Neural progenitor cell (in vitro differentiated cells): ENCODE measurements around the gene ADM5. TPM values are rescaled to one million over a fixed set of nuclear protein-coding genes. Genes with fewer than 3 reads are reported as not detected.

ENCODE experiments used
- DNase-seq: peaks from one replicate; pipeline ENCODE4 v3.0.0-alpha.2; 2016; ENCODE audit warnings: low spot score
- H2AFZ ChIP-seq: fragments of 200-600 bp; sonication (generic); replicated peaks from 2 replicates; pipeline ENCODE4 v1.6.1; 2016; ENCODE audit warnings: antibody characterized with exemption
- H3F3A ChIP-seq: fragments of 200-600 bp; sonication (generic); 2 replicates; pipeline ENCODE4 v1.6.1; 2016; ENCODE audit warnings: antibody characterized with exemption, low read depth
- H3K27ac ChIP-seq: fragments of 200-600 bp; sonication (generic); 2 replicates; pipeline ENCODE4 v1.5.1; 2016; ENCODE audit warnings: mild to moderate bottlenecking
- H3K27me3 ChIP-seq: fragments of 200-600 bp; sonication (generic); 2 replicates; pipeline ENCODE4 v1.6.1; 2016; ENCODE audit warnings: mild to moderate bottlenecking, moderate library complexity
- H3K36me3 ChIP-seq: fragments of 200-600 bp; sonication (generic); 2 replicates; pipeline ENCODE4 v1.5.1; 2016
- H3K4me1 ChIP-seq: fragments of 200-600 bp; sonication (generic); 2 replicates; pipeline ENCODE4 v1.6.1; 2016; ENCODE audit warnings: mixed run types
- H3K4me2 ChIP-seq: fragments of 200-600 bp; sonication (generic); 2 replicates; pipeline ENCODE4 v1.6.1; 2016
- H3K4me3 ChIP-seq: fragments of 200-600 bp; sonication (generic); 2 replicates; pipeline ENCODE4 v1.5.1; 2016
- H3K79me2 ChIP-seq: fragments of 200-600 bp; sonication (generic); 2 replicates; pipeline ENCODE4 v1.6.1; 2016; ENCODE audit warnings: low read depth
- H3K9ac ChIP-seq: fragments of 200-600 bp; sonication (generic); 2 replicates; pipeline ENCODE4 v1.6.1; 2016
- H3K9me3 ChIP-seq: fragments of 200-600 bp; sonication (generic); 2 replicates; pipeline ENCODE4 v1.5.1; 2016; ENCODE audit warnings: low read depth
- H4K20me1 ChIP-seq: fragments of 200-600 bp; sonication (generic); 2 replicates; pipeline ENCODE4 v1.6.1; 2016; ENCODE audit warnings: low read depth
- H3K27ac Mint-ChIP-seq: 3 replicates; pipeline ENCODE4 v1.8.0; 2021; ENCODE audit warnings: mixed read lengths
- H3K27me3 Mint-ChIP-seq: 2 replicates; pipeline ENCODE4 v1.8.0; 2022; ENCODE audit warnings: low read depth, mild to moderate bottlenecking, inconsistent platforms, moderate library complexity, mixed read lengths; ENCODE audit not compliant: insufficient read depth
- H3K36me3 Mint-ChIP-seq: 3 replicates; pipeline ENCODE4 v1.8.0; 2021; ENCODE audit warnings: mixed read lengths
- H3K4me1 Mint-ChIP-seq: 3 replicates; pipeline ENCODE4 v1.8.0; 2021; ENCODE audit warnings: mixed read lengths
- H3K4me3 Mint-ChIP-seq: 3 replicates; pipeline ENCODE4 v1.8.0; 2021; ENCODE audit warnings: mild to moderate bottlenecking, moderate library complexity, mixed read lengths
- H3K9me3 Mint-ChIP-seq: 3 replicates; pipeline ENCODE4 v1.8.0; 2020; ENCODE audit warnings: mixed read lengths
- EZH2 ChIP-seq: fragments of 200-600 bp; sonication (generic); IDR thresholded peaks from 2 replicates; pipeline ENCODE4 v1.6.1; 2017; ENCODE audit warnings: antibody characterized with exemption, mild to moderate bottlenecking, moderate library complexity
- EZH2phosphoT487 ChIP-seq: fragments of 200-600 bp; sonication (generic); IDR thresholded peaks from 2 replicates; pipeline ENCODE4 v1.6.1; 2017; ENCODE audit warnings: antibody characterized with exemption
- total RNA-seq: library from RNA; depleted of rRNA; stranded (reverse); fragments of >200 nt; gene quantifications from 2 replicates; pipeline ENCODE4 v1.2.3, GENCODE V29; 2015; ENCODE audit warnings: low replicate concordance
- TF ChIP-seq, protein P1 (sequence below): fragments of 200-600 bp; sonication (generic); IDR thresholded peaks from 2 replicates; pipeline ENCODE4 v1.5.1; 2017; ENCODE audit warnings: antibody characterized with exemption, mild to moderate bottlenecking

The ADM5 gene
- total RNA-seq, 1 donor from 2014 or later = 6.0 TPM

DNA sequence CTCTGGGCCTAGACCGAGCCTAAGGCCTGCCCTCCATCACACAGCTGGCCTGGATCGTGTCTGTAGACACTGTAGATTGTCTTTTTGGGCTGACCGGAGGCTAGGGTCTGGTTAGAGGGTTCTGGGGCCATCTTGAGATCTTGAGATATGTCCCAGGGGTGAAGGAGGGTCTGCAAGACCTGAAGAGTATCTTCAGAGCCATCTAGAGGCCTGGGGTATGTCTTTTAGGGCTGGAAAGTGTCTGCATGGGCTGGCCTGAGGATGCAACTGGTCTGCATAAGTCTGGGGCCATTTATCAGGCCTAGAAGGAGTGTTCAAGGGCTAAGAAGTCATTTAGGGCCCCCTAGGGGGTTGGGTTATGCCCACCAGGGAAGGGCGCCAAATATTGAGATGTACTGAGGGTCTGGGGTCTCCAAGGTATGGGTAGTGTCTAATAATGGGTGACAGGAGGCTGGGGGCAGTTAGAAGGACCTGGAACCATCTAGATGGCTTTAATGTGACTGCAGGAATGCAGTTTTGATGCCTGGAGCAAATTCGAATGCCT is 46.8 kb upstream of the ADM5 start:
- Histone ChIP-seq H2AFZ (peak overlapping the region; percentile 77), H3K4me1 (peaks cover 37% of the 10 kb centered on the region), H3K27ac (peak overlapping the region; percentile 84), H3K4me3 (peak overlapping the region; percentile 90), H3K27me3 (peaks cover 11% of the 10 kb centered on the region), H3F3A (peaks cover 41% of the 10 kb centered on the region), H3K4me2 (peak overlapping the region; percentile 95), H3K9ac (peak overlapping the region; percentile 97), H3K9me3 (no peaks in the 10 kb centered on the region), H4K20me1 (peaks cover 39% of the 10 kb centered on the region), H3K36me3 (no peaks in the 10 kb centered on the region), H3K79me2 (peaks cover 41% of the 10 kb centered on the region)
- Mint-ChIP-seq H3K27ac (peak overlapping the region; percentile 97), H3K9me3 (no peaks in the 10 kb centered on the region), H3K4me3 (peak overlapping the region; percentile 99), H3K27me3 (peaks cover 11% of the 10 kb centered on the region), H3K36me3 (peaks cover 20% of the 10 kb centered on the region), H3K4me1 (peaks cover 51% of the 10 kb centered on the region)
- no peak for DNase-seq
- TF ChIP-seq EZH2 (no peak), EZH2phosphoT487 (no peak)
- TF ChIP-seq, protein P1, sequence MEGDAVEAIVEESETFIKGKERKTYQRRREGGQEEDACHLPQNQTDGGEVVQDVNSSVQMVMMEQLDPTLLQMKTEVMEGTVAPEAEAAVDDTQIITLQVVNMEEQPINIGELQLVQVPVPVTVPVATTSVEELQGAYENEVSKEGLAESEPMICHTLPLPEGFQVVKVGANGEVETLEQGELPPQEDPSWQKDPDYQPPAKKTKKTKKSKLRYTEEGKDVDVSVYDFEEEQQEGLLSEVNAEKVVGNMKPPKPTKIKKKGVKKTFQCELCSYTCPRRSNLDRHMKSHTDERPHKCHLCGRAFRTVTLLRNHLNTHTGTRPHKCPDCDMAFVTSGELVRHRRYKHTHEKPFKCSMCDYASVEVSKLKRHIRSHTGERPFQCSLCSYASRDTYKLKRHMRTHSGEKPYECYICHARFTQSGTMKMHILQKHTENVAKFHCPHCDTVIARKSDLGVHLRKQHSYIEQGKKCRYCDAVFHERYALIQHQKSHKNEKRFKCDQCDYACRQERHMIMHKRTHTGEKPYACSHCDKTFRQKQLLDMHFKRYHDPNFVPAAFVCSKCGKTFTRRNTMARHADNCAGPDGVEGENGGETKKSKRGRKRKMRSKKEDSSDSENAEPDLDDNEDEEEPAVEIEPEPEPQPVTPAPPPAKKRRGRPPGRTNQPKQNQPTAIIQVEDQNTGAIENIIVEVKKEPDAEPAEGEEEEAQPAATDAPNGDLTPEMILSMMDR = no peak

DNA sequence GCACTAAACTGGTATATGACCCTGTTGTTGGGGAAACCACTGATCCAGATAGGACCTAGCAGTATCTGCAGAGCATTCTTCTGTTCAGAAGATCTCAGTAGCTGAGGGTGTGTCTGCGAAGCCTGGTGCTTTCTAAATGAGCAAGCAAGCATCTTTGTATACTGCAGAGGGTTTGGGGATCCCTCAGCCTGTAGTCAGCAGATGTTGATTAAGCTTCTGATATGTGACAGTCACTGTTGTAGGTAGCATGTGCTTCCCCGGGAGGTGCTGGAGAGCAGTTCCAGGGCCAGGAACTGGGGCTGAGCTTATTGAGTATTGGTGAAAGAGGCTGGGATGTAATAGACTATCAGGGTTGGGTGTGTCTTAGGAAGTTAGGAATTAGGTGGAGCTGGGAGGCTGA is 45.9 kb upstream of the ADM5 start:
- H3K79me2 ChIP-seq = peaks cover 41% of the 10 kb centered on the region
- Mint-ChIP-seq H3K9me3 (no peaks in the 10 kb centered on the region), H3K36me3 (peaks cover 20% of the 10 kb centered on the region), H3K4me1 (peaks cover 45% of the 10 kb centered on the region), H3K27ac (peak overlapping the region; percentile 72), H3K27me3 (peaks cover 8% of the 10 kb centered on the region), H3K4me3 (peak overlapping the region; percentile 99)
- peak overlapping the region; percentile 95 for H3K4me2 ChIP-seq
- H3K27ac ChIP-seq = no peak overlapping the region
- no peaks in the 10 kb centered on the region for H3K9me3 ChIP-seq
- H3K27me3 ChIP-seq = peaks cover 11% of the 10 kb centered on the region
- TF ChIP-seq, protein P1 = no peak
- H3K9ac ChIP-seq = no peak overlapping the region
- H3F3A ChIP-seq = peaks cover 34% of the 10 kb centered on the region
- H4K20me1 ChIP-seq = peaks cover 48% of the 10 kb centered on the region
- H2AFZ ChIP-seq = no peak overlapping the region
- peaks cover 29% of the 10 kb centered on the region for H3K4me1 ChIP-seq
- DNase-seq = no peak
- peak overlapping the region; percentile 90 for H3K4me3 ChIP-seq
- H3K36me3 ChIP-seq = no peaks in the 10 kb centered on the region

DNA sequence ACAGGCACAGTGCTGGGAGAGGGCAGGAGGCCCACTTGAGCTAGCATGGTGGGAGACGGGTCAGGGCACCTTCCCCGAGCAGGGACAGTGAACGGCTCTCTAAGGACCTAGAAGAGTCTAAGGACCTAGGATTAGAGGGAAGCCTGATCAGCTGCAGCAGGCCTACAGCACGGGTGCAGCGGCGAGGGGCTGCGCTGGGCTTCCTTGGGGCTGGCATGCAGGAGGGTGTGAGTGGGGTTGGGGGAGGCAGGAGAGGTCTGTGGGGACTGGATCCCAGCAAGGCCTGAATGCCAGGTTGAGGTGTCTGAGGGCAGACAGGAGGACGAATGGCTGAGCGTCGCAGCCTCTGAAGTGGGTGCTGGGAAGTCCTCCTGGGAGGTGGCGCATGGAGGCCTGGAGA is 43.8 kb upstream of the ADM5 start:
- H3K9me3 ChIP-seq = no peaks in the 10 kb centered on the region
- H4K20me1 ChIP-seq = peaks cover 51% of the 10 kb centered on the region
- no peak overlapping the region for H3K4me3 ChIP-seq
- H3K79me2 ChIP-seq = peaks cover 48% of the 10 kb centered on the region
- H3K4me2 ChIP-seq = no peak overlapping the region
- peaks cover 27% of the 10 kb centered on the region for H3K36me3 Mint-ChIP-seq
- H3K4me1 Mint-ChIP-seq = peaks cover 32% of the 10 kb centered on the region
- peaks cover 19% of the 10 kb centered on the region for H3K4me1 ChIP-seq
- no peak for DNase-seq
- no peak overlapping the region for H3K27ac Mint-ChIP-seq
- TF ChIP-seq EZH2 (no peak), EZH2phosphoT487 (no peak)
- TF ChIP-seq, protein P1 = no peak
- H3K27me3 Mint-ChIP-seq = peaks cover 5% of the 10 kb centered on the region
- H3F3A ChIP-seq = peaks cover 20% of the 10 kb centered on the region
- no peaks in the 10 kb centered on the region for H3K36me3 ChIP-seq
- no peaks in the 10 kb centered on the region for H3K9me3 Mint-ChIP-seq
- no peak overlapping the region for H2AFZ ChIP-seq
- H3K27me3 ChIP-seq = no peaks in the 10 kb centered on the region
- H3K27ac ChIP-seq = no peak overlapping the region
- H3K9ac ChIP-seq = no peak overlapping the region
- H3K4me3 Mint-ChIP-seq = no peak overlapping the region
